ENCODE data around the gene POU3F3.

POU3F3 gene

DNA sequence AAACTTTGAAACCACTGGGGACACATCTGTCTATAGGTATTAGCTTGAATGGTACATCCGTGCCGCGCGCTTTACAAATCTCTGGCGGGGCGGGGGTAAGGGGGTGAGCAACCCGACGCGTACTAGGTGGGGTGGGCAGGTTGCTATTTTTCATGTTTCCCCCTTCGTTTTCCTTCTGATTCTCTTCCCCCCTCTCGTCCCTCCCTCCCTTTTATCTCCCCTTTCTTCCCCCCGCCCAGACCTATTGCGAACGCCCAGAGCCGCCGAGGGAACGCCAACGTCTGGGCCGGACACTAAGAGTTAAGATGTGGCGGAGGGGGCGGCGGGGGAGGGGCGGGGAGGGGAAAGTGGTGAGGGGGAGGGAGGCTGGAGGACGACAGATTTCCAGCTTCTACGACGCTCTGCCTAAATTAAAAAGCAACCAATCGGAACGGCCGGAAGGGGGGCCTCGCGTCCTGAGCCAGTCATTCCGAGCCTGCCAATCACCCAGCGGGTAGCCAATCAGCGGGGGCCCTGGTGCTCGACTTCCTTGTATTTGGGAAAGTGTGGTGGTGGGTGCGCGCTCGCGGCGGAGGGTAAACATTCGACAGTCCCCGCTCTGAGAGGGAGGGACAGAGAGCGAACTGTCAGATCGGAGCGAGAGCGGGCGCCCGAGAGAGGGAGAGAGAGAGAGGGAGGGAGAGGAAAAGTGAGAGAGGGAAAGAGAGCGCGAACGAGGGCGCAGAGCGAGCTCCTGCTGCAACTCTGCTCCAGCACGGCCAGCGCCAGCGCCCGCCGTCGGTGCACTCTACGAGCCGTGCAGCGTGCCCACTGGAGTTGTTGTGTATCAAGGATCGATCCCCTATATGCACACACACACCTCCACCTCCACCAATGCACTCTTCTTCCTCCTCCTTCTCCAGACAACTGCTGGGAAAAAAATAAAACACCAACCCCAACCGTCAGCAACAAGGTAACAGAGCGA is at the start of gene POU3F3:
Gene POU3F3, plus strand, starts transcription at position 582 of the 964 bp plus-strand sequence. CDS start 1,396 bp downstream, outside the sequence.
- peak; percentile 100 for DNase-seq

DNA sequence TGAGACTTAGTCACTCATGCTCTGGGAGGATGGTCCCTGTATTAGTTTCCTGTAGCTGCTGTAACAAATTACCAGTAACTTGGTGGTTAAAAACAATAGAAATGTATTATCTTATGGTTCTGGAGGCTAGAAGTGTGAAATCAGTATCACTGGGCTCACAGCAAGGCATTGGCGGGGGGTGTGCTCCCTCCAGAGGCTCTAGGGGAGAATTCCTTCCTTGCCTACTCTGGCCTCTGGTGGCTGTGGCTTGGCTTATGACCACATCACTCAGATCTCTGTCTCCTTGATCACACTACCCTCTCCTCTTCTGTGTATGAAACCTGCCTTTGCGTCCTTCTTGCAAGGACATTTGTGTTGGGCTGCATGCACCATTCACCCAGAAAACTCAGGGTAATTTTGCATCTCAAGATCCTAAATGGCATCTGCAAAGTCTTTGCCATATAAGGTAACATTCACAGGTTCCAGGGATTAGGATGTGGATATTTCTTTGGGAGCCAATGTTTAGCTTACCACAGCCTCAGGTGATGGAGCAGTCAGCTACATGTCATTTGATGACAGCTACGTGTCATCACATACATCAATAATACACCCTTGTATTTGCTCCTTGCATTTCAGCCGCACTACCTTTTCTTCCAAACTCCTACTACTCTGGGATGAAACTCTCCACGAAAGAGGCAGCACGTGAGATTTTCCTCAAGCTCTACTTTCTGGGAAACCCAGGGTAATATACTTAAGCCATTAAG is 49.6 kb upstream of the POU3F3 start:
- DNase-seq: no peak

DNA sequence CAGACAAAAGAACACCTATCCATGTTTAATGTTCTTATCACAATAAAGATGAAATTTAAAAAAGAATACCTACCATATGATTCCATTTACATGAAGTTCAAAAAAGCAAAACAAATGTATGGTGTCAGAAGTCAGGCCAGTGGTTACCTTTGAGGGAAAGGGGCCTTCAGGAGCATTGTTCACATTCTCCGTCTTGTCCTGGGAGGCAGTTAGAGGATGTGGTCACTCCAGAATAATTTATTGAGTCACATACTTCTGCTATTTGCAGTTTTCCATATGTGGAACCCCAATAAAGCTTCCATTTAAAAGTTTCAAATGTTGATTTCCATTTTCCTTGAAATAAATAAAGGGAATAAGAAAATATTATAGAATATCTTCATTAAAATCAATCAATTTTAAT is 41.6 kb upstream of the POU3F3 start:
- DNase-seq: no peak

DNA sequence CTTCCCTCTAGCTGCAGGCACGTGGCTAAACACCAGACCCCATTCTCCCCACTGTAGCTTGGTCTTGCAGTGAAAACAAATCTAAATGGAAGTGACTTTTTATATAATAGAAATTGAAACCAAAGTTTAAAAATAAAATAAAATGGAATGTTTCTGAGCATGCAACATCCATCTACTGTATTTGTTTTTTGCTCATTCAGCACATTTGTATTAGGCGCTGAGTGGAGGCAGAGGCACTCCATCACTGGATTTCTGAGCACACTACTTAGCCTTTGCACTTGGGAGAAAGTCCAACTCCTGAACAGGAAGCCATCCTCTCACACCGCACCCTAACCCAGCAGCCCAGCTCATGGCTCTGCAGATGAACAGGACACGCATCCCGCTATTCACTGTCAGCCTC is 37.8 kb upstream of the POU3F3 start:
- no peak for DNase-seq

DNA sequence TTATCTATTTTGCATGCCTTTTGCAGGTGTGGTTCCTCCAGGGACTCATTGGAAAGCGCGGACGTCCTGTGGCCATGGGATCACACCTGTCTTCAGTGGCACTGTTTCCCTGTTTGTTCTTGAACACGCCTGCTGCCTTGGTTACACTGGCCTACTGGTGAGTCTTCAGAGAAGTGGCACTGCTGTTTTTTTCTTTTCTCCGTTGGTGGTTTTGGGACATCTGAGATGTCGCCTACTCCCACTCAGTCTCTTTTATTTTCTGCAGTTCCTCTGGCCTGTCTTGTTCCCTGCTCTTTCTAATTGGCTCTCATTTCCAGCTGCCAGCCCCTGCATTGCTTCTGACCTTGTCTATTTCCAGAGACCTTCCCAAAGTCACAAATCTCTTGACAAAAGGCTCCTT is 35.7 kb upstream of the POU3F3 start:
- peak; percentile 29 for DNase-seq

DNA sequence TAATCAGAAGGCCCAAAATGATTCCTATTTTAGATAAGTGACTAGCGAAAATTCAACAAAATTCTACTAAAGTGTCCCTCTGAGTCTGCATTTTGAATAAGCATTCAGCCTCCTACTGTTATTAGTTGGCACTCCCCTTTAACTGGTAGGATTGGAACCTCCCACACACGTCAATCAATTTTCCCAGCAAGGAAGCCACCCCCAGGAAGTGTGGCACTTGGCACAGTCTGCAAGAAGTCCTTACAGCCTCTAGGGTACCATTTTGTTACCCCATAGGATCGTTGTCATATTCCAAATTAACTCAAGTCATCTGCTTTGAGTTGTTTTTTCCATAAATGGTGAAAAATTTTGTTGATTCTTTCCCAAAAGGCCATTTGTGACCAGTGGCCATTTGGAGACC is 33.8 kb upstream of the POU3F3 start:
- DNase-seq: no peak

DNA sequence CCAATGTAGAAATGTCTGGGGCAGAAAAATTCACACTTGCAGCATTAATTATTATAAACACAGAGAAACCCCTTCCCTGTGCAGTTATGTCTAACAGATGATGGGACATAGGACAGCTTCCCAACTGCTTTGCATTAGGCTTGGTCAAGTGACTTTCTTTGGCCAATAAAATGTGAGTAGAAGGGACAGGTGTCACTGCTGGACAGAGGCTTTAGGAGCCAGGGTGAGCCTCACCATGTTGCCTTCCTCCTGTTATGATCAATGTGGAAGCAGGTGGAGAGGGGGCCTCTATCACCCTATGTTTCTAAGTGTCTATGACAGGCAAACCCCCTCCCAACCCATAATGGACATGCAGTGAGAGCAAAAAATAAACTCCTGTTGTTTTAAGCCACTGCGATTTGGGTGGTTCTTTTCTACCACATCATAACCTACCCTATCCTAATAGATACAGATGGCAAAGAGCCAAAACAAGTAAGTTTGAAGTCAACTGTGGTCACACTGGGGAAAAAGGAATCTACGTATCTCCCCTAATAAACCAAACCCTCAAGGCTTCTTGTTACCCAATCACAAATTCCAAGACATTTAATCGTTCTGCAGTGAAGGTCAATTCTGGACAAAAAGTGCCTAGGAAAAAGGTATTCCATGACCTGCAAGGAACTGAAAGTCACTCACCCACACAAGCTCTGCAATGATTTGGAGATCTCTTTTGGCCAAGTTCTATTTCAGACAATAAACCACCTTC is 28.6 kb upstream of the POU3F3 start:
- DNase-seq: no peak

DNA sequence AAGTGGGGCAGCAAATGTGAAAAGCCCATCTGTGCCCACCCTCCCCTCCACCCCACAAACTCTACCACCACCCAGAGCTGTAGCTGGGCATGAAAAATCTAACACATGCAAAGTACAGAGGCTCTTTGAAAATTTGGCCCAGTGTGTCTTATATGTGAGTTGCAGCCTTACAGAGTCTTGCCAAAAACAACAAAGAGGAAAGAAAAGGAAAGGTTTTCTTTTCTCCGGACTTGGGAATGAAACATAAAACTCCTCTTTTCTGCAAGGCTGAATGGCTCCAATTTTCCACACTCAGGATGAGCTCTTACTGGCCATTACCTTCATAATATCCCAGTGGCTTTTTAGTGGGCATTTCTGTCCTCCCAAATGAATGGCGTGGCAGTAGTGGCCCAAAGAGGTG is 27.9 kb upstream of the POU3F3 start:
- DNase-seq: no peak

DNA sequence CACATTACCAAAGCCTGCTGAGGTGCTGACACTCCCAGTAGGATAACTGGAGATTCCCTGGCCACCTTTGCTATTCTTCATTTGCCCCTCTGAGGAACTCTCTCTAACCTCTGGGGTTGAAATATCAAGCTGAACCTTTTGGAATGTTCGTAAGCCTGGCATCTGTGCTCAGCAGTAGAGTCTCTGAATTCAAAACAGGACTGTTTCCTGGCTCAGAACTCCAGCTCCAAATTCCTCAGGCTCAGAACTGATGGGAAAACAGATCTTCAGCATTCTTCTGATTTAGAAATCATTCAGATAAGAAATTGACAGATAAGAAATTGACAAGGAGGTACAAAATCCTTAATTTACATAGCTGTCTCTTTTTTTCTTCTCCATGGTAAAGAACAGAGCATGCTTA is 22.2 kb upstream of the POU3F3 start:
- no peak for DNase-seq

DNA sequence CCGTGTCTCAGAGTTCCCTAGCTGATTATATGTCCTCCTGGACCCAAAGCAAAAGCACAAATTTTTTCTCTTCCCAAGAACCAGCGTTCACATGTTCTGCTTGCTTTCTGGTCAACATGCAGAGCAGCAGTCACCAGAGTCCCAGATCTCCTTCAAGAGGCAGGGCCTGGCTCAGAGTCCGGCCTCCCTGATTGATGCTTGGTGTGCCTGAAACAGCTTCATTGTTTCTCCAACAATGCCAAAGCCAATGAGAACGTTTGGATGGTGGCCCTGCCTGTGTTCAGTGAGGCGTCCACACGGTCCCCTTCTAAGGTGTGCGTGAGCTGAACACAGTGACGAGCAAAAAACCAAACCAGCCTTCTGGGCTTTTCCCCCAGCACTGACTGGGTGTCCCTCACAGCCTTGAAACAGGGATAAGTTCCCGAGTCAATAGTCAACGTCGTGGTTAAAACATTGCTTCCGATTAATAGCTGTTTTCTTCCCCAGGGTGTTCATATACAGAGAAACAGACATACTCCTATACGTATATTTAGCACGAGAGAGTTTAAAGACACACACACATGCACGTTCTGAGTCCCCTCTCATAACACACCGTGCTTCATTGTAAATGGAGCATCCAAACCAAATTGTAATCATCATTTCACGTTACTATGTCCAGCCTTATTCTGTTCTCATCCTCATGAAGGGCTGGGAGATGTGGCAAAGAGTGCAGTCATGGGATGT is 19.3 kb upstream of the POU3F3 start:
- DNase-seq: no peak

DNA sequence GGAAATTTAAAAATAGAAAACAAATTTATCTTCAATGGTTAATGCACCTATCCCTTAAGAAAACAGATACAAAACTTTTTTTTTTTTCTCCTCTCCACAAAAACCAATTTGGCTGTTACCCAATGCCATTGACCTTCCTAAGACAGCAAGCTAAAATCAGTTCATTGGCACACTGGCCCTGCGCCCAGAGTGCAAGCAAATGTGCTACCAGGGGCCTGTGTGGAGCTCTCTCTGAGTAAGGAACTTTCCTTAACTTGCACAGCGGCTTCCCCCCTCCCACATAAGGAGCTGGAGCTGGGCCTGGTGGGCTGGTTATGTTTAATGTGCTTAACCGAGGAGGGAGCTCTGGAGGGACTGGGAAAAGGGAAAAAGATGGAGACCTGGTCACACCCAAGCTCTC is 17.6 kb upstream of the POU3F3 start:
- DNase-seq: no peak

DNA sequence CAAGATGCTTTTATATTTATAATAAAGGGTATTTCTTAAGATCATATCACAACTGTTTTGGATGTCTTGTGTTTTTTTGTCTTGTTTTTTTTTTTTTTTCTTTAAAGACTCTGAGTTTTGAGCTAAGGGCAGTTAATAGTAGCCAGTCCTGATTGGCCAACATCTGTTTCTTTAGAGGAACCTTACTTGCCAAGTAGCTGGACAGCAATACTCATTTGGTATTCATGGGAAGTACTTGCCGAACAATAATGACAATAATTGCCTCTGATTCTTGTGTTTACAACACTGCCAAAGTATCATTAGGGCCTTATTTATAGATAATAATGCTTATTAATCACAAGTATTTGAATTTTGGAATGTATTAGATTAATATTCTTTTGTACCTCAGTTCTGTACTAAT is 17.1 kb upstream of the POU3F3 start:
- no peak for DNase-seq

DNA sequence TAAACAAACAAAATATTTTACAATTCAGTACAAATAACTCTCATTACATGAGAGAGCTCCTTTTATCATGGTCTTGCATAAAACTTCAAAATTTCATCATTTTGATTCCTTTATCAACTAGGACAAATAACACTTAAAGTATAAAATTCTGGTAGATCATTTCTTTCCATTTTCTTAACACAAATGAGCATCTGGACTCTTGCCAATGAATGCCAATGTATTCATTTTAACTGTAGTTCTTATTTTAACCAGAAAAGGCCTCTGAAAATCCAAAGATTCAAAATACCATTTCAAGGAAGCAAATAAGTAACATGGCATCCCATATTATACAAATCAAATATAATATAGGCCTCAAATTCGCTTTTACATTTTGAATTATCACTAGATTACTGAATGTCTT is 13.8 kb upstream of the POU3F3 start:
- DNase-seq: no peak

DNA sequence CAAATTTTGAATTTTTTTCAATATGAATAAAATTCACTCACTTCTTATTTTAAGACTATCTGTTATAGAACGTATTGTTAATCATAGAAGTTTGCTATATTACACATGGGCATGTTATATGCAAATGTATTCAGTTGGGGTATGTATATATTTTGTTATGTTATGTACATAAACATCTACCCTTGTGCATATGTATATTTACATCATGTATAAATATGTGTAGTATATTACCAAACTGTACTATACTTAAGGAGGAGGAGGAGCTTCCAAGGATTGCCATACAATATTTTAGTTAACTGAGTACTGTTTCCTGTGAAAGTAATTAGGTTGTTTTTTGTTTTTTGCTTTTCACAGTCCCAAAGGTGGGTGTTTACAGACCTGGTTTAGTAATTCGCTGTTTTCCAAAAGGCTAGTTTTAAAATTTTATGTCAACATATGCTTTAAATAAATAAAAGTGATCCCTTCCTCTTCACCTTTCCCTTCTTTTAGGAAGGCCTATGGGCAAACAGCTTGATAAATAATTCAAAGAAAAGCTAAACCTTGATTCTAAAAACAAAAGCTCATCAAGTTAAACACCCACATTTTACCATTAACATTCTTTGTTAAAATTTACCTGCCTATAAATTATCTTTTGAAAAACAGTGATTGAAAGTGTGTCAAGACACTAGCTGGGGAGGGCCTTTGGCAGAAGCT is 12.9 kb upstream of the POU3F3 start:
- no peak for DNase-seq

DNA sequence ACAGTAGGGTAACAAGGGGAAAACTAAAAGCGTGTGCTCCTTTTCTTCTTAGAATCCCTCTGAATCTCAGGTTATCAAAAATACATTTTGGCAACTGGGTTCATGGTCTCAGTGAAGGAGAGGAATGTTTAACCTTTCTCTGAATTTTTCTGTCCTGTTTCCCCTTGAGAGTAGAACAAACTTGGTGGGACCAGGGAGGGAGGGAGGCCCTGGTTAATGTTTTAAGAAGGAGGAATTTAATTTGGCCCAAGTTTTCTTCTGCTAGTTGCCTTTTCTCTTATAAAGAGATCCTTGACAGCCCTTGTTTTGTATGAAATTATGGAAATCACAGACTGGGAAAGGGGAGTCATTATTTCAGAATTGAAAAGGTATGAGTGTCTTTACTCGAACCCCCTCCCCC is 12.2 kb upstream of the POU3F3 start:
- DNase-seq: no peak

DNA sequence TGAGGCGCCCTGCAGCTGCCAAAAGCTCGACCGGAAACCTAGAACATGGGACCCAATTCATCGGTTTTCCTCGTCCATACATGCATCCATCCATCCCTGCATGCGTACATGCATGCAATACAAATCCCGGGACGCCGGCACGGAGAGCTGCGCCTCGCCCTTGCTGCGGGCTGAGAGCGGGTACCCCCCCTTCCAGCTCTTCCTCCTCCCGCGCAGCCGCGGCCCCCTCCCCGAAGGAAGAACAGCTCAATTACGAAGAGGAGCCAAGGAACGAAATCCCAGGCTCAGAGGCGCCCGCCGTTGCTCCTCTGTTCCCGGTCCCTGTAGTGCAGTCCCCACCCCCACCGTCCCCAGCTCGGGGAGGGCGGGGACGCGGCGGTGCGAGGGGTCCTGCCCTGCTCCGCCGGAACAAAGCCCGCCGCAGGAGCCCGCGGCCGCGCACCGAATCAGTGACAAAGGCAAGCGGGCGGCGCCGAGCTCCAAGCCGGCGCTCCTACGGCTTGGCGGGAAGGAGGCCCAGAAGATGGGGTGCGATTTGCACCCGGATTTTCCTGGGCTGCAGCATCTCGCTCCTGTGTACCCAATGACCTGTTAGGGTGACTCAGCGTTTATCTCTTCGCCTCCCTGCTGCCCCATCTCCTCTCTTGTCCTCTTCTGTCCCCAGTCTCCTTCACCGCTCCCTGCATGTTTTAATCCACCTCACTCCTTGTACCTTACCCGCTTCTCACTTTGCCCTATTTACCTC is 8.9 kb upstream of the POU3F3 start:
- DNase-seq: peak; percentile 70

DNA sequence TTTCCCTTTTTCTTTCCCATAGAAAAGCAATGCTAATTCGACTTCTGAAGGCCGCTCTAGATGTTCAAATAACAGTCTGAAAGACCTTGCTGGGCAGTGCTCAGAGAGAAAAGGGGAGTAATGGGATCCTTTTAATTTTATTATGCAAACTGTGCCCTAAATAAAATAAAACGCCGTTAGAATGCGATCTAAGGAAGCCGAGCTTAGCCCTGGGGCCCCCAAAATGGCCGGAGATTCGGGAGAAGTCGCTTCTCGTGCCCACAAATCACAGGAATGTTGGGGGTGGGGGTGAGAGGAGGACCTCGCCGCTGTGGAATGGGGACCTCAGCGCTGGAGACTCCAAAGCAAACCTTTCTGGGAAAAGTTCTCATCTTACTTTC is 8.4 kb upstream of the POU3F3 start:
- DNase-seq: no peak

DNA sequence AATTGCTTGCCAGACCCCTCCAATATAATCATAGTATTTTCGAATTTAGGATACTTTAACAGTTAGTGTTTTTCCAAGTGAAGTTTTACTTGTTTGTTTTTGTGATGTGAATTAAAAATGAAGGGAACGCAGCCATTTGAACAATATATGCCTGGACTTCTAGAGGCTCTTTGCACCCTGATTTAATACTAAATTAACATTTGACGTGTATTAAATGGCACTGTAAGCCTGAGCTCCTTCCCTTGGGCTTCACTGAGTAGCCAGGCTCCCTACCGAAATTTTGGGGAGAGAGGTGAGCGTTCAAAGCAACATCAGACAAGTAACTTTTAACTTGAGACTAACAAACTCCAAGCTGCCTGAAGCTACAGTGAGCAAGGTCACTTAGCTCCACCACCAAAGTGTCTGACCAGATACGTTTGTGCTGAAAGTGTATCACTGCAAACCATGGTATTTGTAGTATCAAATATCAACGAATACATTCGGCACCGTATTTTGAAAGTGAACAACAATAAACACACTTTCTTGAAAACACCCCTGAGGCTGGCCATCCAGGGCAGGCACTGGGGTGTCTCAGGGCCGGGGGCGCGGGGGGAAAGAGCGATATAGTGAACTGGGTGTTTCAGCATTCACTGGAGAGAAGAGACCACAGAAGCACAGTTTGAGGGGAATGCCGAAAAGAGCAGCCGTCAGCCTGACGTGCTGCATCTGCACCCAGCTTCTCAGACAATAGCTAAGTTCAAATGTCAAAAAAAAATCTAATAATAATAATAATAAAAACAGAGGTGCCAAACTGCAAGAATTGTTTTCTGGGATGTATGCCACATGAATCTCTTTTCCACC is 7.7 kb upstream of the POU3F3 start:
- no peak for DNase-seq

DNA sequence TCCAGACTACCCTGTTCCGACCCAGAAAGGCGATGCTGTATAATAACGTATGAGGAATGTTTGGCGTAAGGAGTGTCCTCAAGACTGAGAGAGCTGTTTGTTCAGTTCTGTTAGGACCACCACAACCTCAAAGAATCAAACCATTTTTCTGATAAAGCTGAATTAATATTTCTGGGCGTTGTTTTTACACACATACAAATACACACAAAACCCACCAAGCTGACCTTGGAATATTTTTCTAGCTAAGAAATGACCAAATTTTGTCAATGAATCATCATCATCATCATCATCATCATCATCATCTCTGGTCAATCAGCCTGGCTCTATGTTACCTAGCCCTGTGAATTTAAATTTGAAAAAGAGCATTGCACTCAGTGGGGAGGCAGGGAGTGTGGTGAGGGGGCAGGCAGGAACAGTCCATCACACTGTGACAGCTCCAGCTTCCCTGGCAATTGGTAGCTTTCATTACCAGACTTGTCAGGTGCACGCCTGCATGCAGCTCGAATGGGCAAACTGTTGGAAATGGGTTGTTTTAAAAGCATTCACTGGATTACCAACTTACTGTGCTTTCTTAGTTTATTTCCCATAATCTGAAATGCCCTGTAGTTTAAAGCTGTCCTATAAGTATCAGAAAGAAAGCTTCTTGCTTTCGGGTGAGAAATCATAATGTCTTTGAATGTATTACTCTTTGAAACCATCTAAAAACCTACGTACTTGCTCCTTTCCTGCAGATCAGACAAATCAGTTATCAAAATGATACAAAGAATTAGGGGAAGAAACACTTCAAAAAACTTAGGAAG is 6.9 kb upstream of the POU3F3 start:
- peak; percentile 15 for DNase-seq
